LNCaP clone FGC (cell line): ENCODE results near the gene MC1R.

Experiments used
- DNase-seq: peaks from one replicate; pipeline ENCODE4 v3.0.0-alpha.2; 2011; ENCODE audit warnings: low read depth
- H3K4me3 ChIP-seq: 2 replicates; pipeline ENCODE4 v1.5.1; 2011; ENCODE audit warnings: mild to moderate bottlenecking, low read depth, low read length, control low read depth
- TF ChIP-seq, protein P1 (sequence below): IDR thresholded peaks from 2 replicates; pipeline ENCODE4 v1.5.1; 2012; ENCODE audit warnings: mild to moderate bottlenecking; ENCODE audit not compliant: control insufficient read depth, insufficient read depth; ENCODE audit errors: extremely low read depth

Gene MC1R

GRCh38 chr16:89951509-89951908, 32.8 kb downstream of the MC1R start:
- TF ChIP-seq, protein P1, sequence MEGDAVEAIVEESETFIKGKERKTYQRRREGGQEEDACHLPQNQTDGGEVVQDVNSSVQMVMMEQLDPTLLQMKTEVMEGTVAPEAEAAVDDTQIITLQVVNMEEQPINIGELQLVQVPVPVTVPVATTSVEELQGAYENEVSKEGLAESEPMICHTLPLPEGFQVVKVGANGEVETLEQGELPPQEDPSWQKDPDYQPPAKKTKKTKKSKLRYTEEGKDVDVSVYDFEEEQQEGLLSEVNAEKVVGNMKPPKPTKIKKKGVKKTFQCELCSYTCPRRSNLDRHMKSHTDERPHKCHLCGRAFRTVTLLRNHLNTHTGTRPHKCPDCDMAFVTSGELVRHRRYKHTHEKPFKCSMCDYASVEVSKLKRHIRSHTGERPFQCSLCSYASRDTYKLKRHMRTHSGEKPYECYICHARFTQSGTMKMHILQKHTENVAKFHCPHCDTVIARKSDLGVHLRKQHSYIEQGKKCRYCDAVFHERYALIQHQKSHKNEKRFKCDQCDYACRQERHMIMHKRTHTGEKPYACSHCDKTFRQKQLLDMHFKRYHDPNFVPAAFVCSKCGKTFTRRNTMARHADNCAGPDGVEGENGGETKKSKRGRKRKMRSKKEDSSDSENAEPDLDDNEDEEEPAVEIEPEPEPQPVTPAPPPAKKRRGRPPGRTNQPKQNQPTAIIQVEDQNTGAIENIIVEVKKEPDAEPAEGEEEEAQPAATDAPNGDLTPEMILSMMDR, result no peak
- H3K4me3 ChIP-seq, result no peak overlapping the region
- DNase-seq, result no peak

- no peak for DNase-seq
- no peak overlapping the region for H3K4me3 ChIP-seq
- TF ChIP-seq, protein P1, result no peak
Measured at GRCh38 chr16:89952049-89952448, 33.4 kb downstream of the MC1R start.

DNA sequence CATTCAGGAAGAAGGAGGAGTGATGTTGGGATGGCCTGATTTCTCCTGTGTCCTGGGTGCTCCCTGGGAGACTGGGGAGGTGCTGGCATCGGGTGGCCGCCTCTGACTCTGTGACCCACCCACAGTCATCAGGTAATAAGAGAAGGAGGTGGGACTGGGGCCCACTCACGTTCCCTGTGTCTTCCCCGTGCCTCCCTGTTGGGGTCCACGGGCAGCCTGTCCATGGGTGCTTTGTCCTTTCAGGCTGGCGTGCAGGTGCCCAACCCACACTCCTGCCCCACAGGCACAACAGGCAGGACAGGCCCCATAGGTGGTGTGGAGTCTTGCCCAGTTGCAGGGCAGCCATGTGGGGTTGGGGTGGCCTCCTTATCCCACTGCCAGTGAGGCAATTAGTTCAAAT, 33.9 kb downstream of the MC1R start:
- no peak overlapping the region for H3K4me3 ChIP-seq
- DNase-seq, result no peak
- TF ChIP-seq, protein P1, result no peak

- no peak overlapping the region for H3K4me3 ChIP-seq
- no peak for DNase-seq
- TF ChIP-seq, protein P1, result no peak
Measured at GRCh38 chr16:89953671-89954406, 35.2 kb downstream of the MC1R start.

- TF ChIP-seq, protein P1, result no peak
- H3K4me3 ChIP-seq, result no peak overlapping the region
- DNase-seq, result no peak
Measured at GRCh38 chr16:89954462-89954861, 35.8 kb downstream of the MC1R start.

- TF ChIP-seq, protein P1, result no peak
- no peak overlapping the region for H3K4me3 ChIP-seq
- no peak for DNase-seq
Measured at GRCh38 chr16:89955001-89955685, 36.5 kb downstream of the MC1R start.
